Lower leg skin (tissue), 4 donors: ENCODE data around the gene MRPL23. TPM values are rescaled to one million over a fixed set of nuclear protein-coding genes. Genes with fewer than 3 reads are reported as not detected.

Source experiments
- DNase-seq, 2 donors: peaks; one replicate each; pipeline ENCODE4 v3.0.0-alpha.2; 2019; ENCODE audit warnings: low spot score in 2 of 2
- H3K4me3 ChIP-seq: fragments of 200-600 bp; sonication (generic); 2 replicates; pipeline ENCODE4 v1.5.1; 2017; ENCODE audit warnings: mild to moderate bottlenecking, low read depth; ENCODE audit not compliant: poor library complexity, severe bottlenecking
- POLR2A ChIP-seq, 2 donors: fragments of 450-650 bp; IDR thresholded peaks; one replicate each; pipeline ENCODE4 v1.6.1; 2016 to 2017; ENCODE audit warnings: antibody characterized with exemption in 2 of 2, mild to moderate bottlenecking in 1 of 2, moderate library complexity in 1 of 2
- WGBS, 2 donors: methylation state at CpG; one replicate each; pipeline ENCODE4 v1.1.5; 2018; 5-methylcytosine and 5-hydroxymethylcytosine counted together
- intact Hi-C: fragments of 100-400 bp; cut with DNase I; formaldehyde crosslinking; loops from one replicate; pipeline ENCODE4 v1.15.0; 2023; ENCODE audit warnings: low total_unique reads
- total RNA-seq, 4 donors: library from RNA; depleted of rRNA; stranded (reverse); fragments of >200 nt; gene quantifications; one replicate each; pipeline ENCODE4 v1.1.0, GENCODE V29; 2016
- TF ChIP-seq, protein P1 (sequence below), 3 donors: fragments of 450-650 bp; IDR thresholded peaks; one replicate each; pipeline ENCODE4 v1.5.1; 2016; ENCODE audit warnings: antibody characterized with exemption in 3 of 3, mild to moderate bottlenecking in 3 of 3, moderate library complexity in 2 of 3

Gene MRPL23
- total RNA-seq, 4 donors from 2014 or later: 169 to 227 (median 216) TPM

DNA sequence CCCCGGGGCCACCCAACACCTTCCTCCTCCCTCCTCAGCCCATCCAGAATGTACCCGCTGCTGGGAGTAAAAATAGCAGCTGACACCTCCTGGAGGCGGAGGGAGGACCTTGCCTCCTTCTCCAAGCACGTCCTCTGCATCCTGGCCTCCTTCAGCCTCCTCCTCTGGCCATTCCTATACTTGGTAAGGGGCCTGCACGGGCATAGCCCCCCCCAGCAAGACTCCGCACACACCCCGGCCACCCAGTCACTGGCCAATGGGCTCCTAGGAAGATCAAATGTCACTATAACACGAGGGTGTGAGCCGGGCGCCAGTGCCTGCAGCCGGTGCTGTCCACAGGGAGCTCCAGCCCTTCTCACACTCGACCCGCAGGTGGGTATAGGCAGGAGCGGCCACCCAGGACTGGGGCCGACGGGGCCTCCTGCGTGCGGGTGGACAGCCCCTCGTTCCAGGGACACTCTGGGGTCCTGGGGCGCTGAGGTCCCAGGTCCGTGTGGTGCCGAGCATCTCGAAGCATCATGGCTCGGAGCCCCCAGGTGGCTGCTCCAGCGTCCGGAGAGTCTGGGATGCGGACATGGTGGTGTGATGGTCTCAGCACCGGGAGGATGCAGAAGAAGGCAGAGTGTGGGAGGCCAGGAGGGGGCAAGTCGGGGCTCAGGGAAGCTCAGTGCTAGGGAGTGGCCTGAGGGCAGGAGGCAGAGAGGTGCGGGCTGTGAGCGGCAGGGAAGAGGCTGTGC is 27.6 kb upstream of the MRPL23 start, which contains the start of gene TNNT3:
TSS of gene TNNT3 (plus strand) at position 313 of the 737 bp plus-strand sequence. CDS start 3,172 bp downstream, outside the sequence.
- DNase-seq: no peak
- no peak within 1 kb of the TSS for H3K4me3 ChIP-seq
- TF ChIP-seq, protein P1, sequence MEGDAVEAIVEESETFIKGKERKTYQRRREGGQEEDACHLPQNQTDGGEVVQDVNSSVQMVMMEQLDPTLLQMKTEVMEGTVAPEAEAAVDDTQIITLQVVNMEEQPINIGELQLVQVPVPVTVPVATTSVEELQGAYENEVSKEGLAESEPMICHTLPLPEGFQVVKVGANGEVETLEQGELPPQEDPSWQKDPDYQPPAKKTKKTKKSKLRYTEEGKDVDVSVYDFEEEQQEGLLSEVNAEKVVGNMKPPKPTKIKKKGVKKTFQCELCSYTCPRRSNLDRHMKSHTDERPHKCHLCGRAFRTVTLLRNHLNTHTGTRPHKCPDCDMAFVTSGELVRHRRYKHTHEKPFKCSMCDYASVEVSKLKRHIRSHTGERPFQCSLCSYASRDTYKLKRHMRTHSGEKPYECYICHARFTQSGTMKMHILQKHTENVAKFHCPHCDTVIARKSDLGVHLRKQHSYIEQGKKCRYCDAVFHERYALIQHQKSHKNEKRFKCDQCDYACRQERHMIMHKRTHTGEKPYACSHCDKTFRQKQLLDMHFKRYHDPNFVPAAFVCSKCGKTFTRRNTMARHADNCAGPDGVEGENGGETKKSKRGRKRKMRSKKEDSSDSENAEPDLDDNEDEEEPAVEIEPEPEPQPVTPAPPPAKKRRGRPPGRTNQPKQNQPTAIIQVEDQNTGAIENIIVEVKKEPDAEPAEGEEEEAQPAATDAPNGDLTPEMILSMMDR (IDR thresholded peaks at IDR 0.05): no peak
- no peak for TF ChIP-seq POLR2A (IDR thresholded peaks at IDR 0.05)
- whole genome bisulfite sequencing, 2 donors: 65 to 69% methylated on average over 21 to 27 of the region's 31 CpGs
- intact Hi-C loops: loop anchor here (5.0 kb wide), 1 partner anchor 37 kb away; no protein-coding TSS in a partner anchor

DNA sequence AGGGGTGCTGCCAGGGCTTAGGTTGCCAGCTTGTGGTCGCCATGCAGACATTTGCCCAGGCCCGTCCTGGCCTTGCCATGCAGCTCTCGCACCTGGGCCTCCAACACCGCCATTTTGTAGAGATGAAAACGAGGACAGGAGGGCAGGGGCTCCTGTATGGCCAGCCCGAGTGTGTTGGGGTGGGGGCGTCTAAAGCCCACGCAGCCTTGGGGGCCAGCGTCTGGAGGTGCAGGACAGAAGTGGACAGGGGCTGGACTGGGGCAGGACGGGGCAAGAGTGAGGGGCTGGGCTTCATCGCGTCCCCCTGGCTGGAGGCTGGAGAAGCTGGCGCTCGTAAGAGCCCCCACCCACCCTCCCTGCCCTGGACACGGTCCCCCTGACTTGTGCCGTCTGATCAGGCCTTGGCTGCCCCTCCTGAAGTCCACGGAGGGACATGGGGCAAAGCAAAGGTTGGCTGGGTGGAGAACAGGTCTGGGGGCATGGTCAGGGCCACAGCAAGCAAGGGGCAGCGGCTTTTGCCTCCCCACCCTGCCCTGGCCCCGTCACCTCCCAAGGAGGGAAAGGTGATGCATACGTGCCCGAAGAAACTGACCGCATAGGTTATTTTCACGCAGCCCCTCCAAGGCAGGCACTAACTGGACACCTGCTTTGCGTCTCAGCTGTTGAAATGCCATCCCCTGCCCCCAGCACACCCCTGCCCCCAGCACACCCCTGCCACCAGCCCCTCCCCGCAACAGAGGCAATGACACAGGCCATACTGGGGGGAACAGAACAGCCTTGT is 26.8 kb upstream of the MRPL23 start:
- no peak for DNase-seq
- WGBS, 2 donors: 85 to 92% methylated on average over 23 of the region's 25 CpGs
- no peak overlapping the region for H3K4me3 ChIP-seq
- intact Hi-C loops: loop anchor here (5.0 kb wide), 1 partner anchor 38 kb away; no protein-coding TSS in a partner anchor
- no peak for TF ChIP-seq POLR2A (IDR thresholded peaks at IDR 0.05)
- TF ChIP-seq, protein P1 (IDR thresholded peaks at IDR 0.05): no peak

DNA sequence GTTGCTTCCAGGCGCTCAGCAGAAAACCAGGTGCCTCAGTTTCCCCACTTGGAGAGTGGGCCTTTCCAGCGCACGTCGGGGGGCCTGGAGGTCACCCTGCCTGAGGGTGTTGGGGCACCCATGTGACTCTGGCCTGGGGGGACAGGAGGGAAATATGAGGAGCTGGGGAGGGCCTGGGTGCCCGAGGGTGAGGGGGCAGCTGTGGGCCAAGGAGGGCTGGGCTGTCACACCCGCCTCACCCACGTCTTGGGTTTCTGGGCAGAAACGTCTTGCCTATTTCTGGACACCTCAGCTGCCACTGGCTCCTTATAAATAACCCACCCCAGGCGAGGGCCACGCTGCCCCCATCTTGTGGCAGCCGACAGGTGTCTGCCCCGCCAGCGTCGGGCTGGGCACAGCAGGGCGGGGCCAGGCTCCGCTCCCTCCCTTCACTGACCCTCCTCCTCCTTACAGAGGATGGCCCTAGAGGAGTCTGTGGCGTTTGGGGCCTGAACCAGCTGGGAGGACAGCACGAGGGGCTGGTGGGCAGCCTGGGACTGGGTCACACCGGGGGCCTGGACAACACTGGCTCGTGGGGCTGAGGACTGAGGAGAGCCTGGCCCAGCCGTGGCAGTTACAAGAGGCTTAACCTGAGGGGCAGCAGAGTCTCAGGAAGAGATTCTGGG is 26.1 kb upstream of the MRPL23 start:
- intact Hi-C loops: loop anchor here (5.0 kb wide), 1 partner anchor 39 kb away; no protein-coding TSS in a partner anchor
- no peak overlapping the region for H3K4me3 ChIP-seq
- TF ChIP-seq, protein P1 (IDR thresholded peaks at IDR 0.05): no peak
- no peak for TF ChIP-seq POLR2A (IDR thresholded peaks at IDR 0.05)
- no peak for DNase-seq
- WGBS, 2 donors: 43 to 78% methylated on average over 17 to 21 of the region's 21 CpGs

DNA sequence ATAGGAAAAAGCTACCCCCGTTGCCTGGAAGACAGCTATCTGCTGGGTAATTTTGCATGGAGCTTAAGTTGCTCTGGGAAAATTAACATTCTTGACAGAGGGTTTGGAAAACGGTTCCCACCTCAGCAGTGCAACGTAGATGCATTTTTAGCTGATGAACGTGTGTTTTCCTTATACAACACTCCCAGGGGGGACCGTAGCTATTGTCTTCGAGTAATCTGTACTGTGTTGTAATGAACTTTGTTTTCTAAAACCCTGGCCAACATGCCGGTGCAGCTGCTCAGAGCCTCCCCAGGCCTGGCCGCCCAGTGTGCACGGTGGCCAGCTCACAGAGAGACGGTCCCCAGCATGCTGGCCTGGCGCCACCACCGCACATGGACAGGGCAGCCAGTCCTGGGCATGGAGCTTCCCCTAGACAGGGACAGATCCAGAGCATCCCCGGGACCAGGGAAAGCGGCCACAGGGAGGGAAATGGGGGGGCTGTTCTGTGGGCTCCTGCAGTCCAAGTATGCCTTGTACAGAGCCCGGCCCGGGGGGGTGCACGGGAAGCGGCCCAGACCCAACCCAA is 25.5 kb upstream of the MRPL23 start:
- TF ChIP-seq POLR2A (IDR thresholded peaks at IDR 0.05): no peak
- TF ChIP-seq, protein P1 (IDR thresholded peaks at IDR 0.05): no peak
- intact Hi-C loops: loop anchor here (5.0 kb wide), 1 partner anchor 39 kb away; no protein-coding TSS in a partner anchor
- DNase-seq: no peak
- 51 to 53% methylated on average over 18 of the region's 18 CpGs for WGBS, 2 donors
- no peak overlapping the region for H3K4me3 ChIP-seq

DNA sequence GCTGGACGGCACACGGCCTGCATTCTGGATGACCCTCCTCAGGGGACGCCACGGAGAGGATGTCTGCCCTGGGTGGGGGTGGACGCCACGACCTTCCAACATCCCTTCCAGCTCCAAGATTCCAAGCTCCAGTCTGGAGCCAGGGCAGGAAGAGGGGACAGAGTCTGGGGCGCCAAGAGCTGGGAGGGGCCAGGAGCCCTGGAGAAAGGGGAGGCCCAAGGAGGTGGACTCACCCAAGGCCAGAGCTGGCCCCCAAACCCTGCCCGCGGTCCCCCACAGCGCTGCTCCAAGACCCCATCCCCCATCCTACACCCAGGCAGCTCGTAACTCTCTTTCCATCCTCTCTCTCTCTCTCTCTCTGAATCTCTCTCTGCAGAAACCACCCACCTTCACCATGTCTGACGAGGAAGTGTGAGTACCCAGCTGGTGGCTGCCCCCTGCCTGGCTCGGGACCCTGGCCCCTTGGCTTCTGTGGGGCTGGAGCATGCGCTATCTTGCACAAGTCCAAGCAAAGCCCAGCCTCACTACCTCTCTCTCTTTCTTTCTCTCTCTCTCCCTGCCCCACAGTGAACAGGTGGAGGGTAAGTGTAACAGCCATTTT is 24.6 kb upstream of the MRPL23 start:
- TF ChIP-seq, protein P1 (IDR thresholded peaks at IDR 0.05): no peak
- no peak for TF ChIP-seq POLR2A (IDR thresholded peaks at IDR 0.05)
- H3K4me3 ChIP-seq: no peak overlapping the region
- 68 to 76% methylated on average over 14 of the region's 14 CpGs for WGBS, 2 donors
- intact Hi-C loops: loop anchor here (5.0 kb wide), 1 partner anchor 40 kb away; no protein-coding TSS in a partner anchor
- DNase-seq: no peak
